ENCODE results near the gene THTPA. TPM values are rescaled to one million over a fixed set of nuclear protein-coding genes. Genes with fewer than 3 reads are reported as not detected.

The THTPA gene
- 7.9 and 15.7 TPM in 2 replicates for total RNA-seq

DNA sequence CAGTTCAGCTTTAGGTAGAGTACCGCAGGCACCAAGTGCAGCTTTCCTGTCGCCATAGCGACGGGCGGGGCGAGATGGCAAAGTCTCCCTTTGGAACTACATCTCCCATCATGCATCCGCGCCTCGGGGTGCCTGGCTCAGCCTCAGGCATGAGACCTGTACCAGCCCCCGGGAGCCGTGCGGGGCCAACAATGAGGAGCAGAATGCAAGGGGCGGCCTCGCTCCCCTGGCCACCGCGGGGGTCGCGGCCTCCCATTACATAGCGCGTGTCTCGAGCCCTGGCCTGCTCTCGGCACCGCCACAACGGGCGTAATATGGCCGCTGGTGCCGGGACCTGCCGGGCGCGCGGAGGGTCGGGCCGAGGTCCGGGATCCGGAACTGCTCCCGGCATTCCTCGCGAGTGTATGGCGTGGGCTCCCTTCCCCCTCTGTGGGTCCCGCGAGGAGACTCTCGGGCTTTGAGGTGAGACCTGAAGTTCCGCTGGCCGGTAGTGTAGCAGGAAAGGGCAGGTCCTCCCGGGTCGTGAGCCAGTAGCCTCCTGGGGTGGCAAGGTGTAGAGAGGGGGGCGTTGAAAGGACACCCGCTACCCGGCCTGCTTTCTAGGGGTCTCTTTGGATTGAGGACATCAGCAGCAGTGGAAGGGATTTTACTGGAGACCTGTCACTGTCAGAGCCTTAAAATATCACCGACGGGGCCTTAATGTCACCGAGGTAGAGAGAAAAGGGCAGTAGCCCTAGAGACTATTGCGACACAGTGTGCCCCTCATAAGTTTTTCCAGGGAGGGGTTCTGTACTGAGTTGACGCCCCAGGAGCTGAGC is at the start of gene THTPA:
TSS of gene THTPA (plus strand) at position 390 of the 818 bp plus-strand sequence. CDS start 487 bp downstream, outside the sequence.

GRCh38 chr14:23551266-23552028 is 4.6 kb upstream of the THTPA start, which contains the start of gene ZFHX2:
TSS of gene ZFHX2 (minus strand) at chr14:23551765. CDS start at chr14:23535325, 16,440 bp downstream.

GRCh38 chr14:23567186-23568020 is 11.3 kb downstream of the THTPA start, which contains the start of gene AP1G2:
TSS of gene AP1G2 (minus strand) at chr14:23567791. CDS start at chr14:23567314, 477 bp downstream.

DNA sequence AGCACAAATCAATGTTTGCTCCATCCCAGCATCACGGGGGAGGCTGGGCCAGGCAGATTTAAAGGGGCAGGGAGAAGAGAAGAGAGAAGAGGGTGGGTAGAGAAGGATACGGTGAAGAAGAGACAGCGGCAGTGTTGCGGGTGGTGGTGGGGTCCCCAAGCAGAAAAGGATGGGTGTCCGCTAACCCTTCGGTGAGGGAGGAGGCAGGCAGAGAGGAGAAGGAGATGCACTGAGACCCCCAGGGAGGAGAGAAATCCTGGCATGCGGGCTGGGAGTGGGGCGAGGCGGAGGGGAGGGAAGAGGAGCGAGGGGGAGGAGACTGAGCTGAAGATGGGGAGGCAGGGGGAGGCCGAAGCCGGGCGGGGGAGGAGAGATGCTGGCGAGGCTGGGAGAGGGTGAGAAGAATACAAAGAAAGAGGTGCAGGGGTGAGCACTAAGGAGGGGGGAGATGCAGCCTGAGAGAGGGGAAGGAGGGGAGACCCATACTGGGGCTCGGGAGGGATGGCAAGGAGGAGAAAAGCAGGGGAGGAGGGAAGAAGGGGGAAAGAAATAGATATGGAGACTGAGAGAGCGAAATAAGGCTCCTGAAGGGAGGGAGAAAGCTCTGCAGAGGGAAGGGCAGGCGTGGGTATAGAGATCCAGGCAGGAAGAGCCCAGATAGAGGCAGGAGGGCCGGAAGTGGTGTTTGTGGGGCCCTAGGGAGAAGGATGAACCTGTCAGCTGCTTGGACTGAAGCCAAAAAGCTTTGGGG is 22.7 kb downstream of the THTPA start, which contains the start of gene JPH4:
TSS of gene JPH4 (minus strand) at position 231 of the 751 bp plus-strand sequence. CDS start 1,337 bp downstream, outside the sequence.

Other genes starting within 250 kb of the THTPA start
- 12.1 and 14.6 TPM in 2 replicates for gene BCL2L2, start 249.4 kb upstream of the THTPA start, total RNA-seq
- gene PABPN1, start 234.8 kb upstream of the THTPA start, total RNA-seq: 83.3 and 103 TPM in 2 replicates
- 1.1 and 8.5 TPM in 2 replicates for gene SLC22A17, start 203.4 kb upstream of the THTPA start, total RNA-seq
- gene EFS, start 191.1 kb upstream of the THTPA start, total RNA-seq: 0.94 TPM in 1 of 2 replicates, not detected in the other
- gene IL25, start 183.5 kb upstream of the THTPA start, total RNA-seq: not detected in 2 replicates
- gene CMTM5, start 179.2 kb upstream of the THTPA start, total RNA-seq: not detected in 2 replicates
- gene MYH6, start 148.0 kb upstream of the THTPA start, total RNA-seq: not detected in 2 replicates
- gene MYH7, start 120.6 kb upstream of the THTPA start, total RNA-seq: not detected in 2 replicates
- gene NGDN, start 86.6 kb upstream of the THTPA start, total RNA-seq: 56.5 and 56.8 TPM in 2 replicates
- gene ZFHX2, start 4.5 kb upstream of the THTPA start, total RNA-seq: 0.27 and 0.38 TPM in 2 replicates
- gene AP1G2, start 11.5 kb downstream of the THTPA start, total RNA-seq: 4.9 and 13.3 TPM in 2 replicates
- gene JPH4, start 22.5 kb downstream of the THTPA start, total RNA-seq: not detected in 2 replicates
- gene DHRS2, start 80.1 kb downstream of the THTPA start, total RNA-seq: 0.09 TPM in 1 of 2 replicates, not detected in the other

Data from endothelial cell of coronary artery (primary cell).